ENCODE measurements around the gene SLC39A11. TPM values are rescaled to one million over a fixed set of nuclear protein-coding genes. Genes with fewer than 3 reads are reported as not detected.
A peak's percentile ranks its signal among the peaks of the same experiment; 100 is the strongest.

SLC39A11 gene
- total and polyA plus RNA-seq, 2 of the 13 experiments (the other 11 are each of a cell fraction or from before 2014, with no cell fraction given): 17.2 to 31.5 TPM

- TF ChIP-seq ZNF557 (CRISPR knock-in tag; IDR thresholded peaks at IDR 0.05) (no peak), SPEN (CRISPR knock-in tag; IDR thresholded peaks at IDR 0.05; ENCODE audit: low read depth) (0 out of 2 replicates have a peak, but pooled peaks have one; percentile 46), CREBL2 (CRISPR knock-in tag; IDR thresholded peaks at IDR 0.05; ENCODE audit: borderline replicate concordance) (no peak), TAF15 (IDR thresholded peaks at IDR 0.05; ENCODE audit: low read depth, low read length, poor library complexity, severe bottlenecking) (no peak), HOMEZ (CRISPR knock-in tag; IDR thresholded peaks at IDR 0.05; ENCODE audit: low read depth) (peak; percentile 66; the same call in 1 of the 2 replicates), KDM2A (CRISPR knock-in tag; IDR thresholded peaks at IDR 0.05; ENCODE audit: borderline replicate concordance, low read depth) (peak; percentile 55; the same call in 1 of the 2 replicates), ZNF672 (CRISPR knock-in tag; IDR thresholded peaks at IDR 0.05) (no peak), PBX2 (CRISPR knock-in tag; IDR thresholded peaks at IDR 0.05) (no peak), NAIF1 (CRISPR knock-in tag; IDR thresholded peaks at IDR 0.05; ENCODE audit: borderline replicate concordance) (no peak), HOXA7 (CRISPR knock-in tag; IDR thresholded peaks at IDR 0.05) (no peak), ZBTB21 (CRISPR knock-in tag; IDR thresholded peaks at IDR 0.05) (peak; percentile 77), ZNF703 (CRISPR knock-in tag; IDR thresholded peaks at IDR 0.05; ENCODE audit: borderline replicate concordance) (no peak), ZNF816 (CRISPR knock-in tag; IDR thresholded peaks at IDR 0.05; ENCODE audit: borderline replicate concordance) (no peak), MAFK (conservative IDR thresholded peaks at IDR 0.05 in 1 of 2, IDR thresholded peaks at IDR 0.05 in 1 of 2; ENCODE audit: low read length in 2 of 2) (no peak), ELF1 (CRISPR knock-in tag; IDR thresholded peaks at IDR 0.05) (peak; percentile 62), ZNF704 (CRISPR knock-in tag; IDR thresholded peaks at IDR 0.05; ENCODE audit: borderline replicate concordance) (no peak), SOX13 (IDR thresholded peaks at IDR 0.05) (no peak), SOX13 (CRISPR knock-in tag; conservative IDR thresholded peaks at IDR 0.05 in 1 of 2, IDR thresholded peaks at IDR 0.05 in 1 of 2) (peak in 1 of 2 experiments; percentile 72; a peak in 1 of 4 replicates), ZEB1 (IDR thresholded peaks at IDR 0.05; ENCODE audit: insufficient replicate concordance, low read depth) (peak; percentile 74), ZNF3 (CRISPR knock-in tag; IDR thresholded peaks at IDR 0.05) (no peak), PRDM10 (CRISPR knock-in tag; IDR thresholded peaks at IDR 0.05; ENCODE audit: low read depth) (no peak), SETDB1 (CRISPR knock-in tag; IDR thresholded peaks at IDR 0.05; ENCODE audit: borderline replicate concordance) (no peak), ZNF558 (CRISPR knock-in tag; IDR thresholded peaks at IDR 0.05; ENCODE audit: borderline replicate concordance) (no peak), ZNF547 (CRISPR knock-in tag; IDR thresholded peaks at IDR 0.05) (peak; percentile 46; the same call in 1 of the 2 replicates)
Measured at GRCh38 chr17:72604518-72604917, 488.0 kb downstream of the SLC39A11 start (continued).

Data from HepG2 (cell line).